ENCODE measurements around the gene CYTH1. TPM values are rescaled to one million over a fixed set of nuclear protein-coding genes. Genes with fewer than 3 reads are reported as not detected.

CYTH1 gene
- polyA plus RNA-seq, 1 of the 3 experiments (the other 2 are of a cell fraction) = 23.8 TPM

- DNase-seq = peak; percentile 74
- Histone ChIP-seq H3K9me3 (no peaks in the 10 kb centered on the region), H3K27me3 (ENCODE audit: insufficient read depth) (no peaks in the 10 kb centered on the region), H3K9ac (no peak overlapping the region), H2AFZ (ENCODE audit: low read depth) (no peak overlapping the region), H3F3A (replicated peaks; ENCODE audit: insufficient read depth) (peaks cover 4% of the 10 kb centered on the region), H4K20me1 (ENCODE audit: insufficient read depth) (no peaks in the 10 kb centered on the region), H3K4me3 (ENCODE audit: low read depth in 2 of 2, low read length in 1 of 2) (no peak overlapping the region), H3K79me2 (ENCODE audit: insufficient read depth) (no peaks in the 10 kb centered on the region; the same call in 1 of the 2 replicates), H3K4me2 (no peak overlapping the region), H3K4me1 (ENCODE audit: control insufficient read depth in 1 of 2, insufficient read depth in 2 of 2, low read depth in 1 of 2, low read length in 1 of 2) (no peaks in the 10 kb centered on the region), H3K36me3 (replicated peaks in 1 of 2; ENCODE audit: control insufficient read depth in 1 of 2, insufficient read depth in 2 of 2, low read length in 1 of 2) (peaks cover 22 to 62% of the 10 kb centered on the region in 2 experiments), H3K9me2 (no peaks in the 10 kb centered on the region), H3K27ac (ENCODE audit: low read depth in 2 of 2, low read length in 1 of 2) (no peak overlapping the region; a peak in 1 of 4 replicates)
- POLR2A ChIA-PET = interaction anchor here (1.4 kb wide), 1 partner anchor 9 kb away, joined by 4 read pairs; no protein-coding TSS in a partner anchor
- CTCF ChIA-PET = interaction anchor here (0.8 to 2.7 kb wide), 6 partner anchors 11 to 314 kb away, joined by 3 to 20 read pairs (median 4); no protein-coding TSS in a partner anchor
- 0 out of 2 replicates have a peak, but pooled peaks have one; percentile 21 for TF ChIP-seq CTCF (IDR thresholded peaks at IDR 0.05)
- no peak for TF ChIP-seq SMC3 (IDR thresholded peaks at IDR 0.05; ENCODE audit: low read depth, low read length)
- WGBS (ENCODE audit: low lambda C conversion rate) = 95% methylated on average over 17 of the region's 28 CpGs
Observed at GRCh38 chr17:78674595-78675315, 107.3 kb downstream of the CYTH1 start.

- TF ChIP-seq USF1 (IDR thresholded peaks at IDR 0.05; ENCODE audit: borderline replicate concordance, low read depth) (no peak), YY1 (IDR thresholded peaks at IDR 0.05; ENCODE audit: low read depth) (no peak), FOXJ3 (CRISPR knock-in tag; IDR thresholded peaks at IDR 0.05) (no peak), IRF3 (IDR thresholded peaks at IDR 0.05; ENCODE audit: low read depth, low read length) (no peak), JUND (IDR thresholded peaks at IDR 0.05) (no peak), SIN3A (IDR thresholded peaks at IDR 0.05; ENCODE audit: borderline replicate concordance, low read depth, low read length) (no peak), RFX5 (IDR thresholded peaks at IDR 0.05; ENCODE audit: low read length) (no peak), FOXM1 (IDR thresholded peaks at IDR 0.05; ENCODE audit: low read depth) (no peak), EP300 (IDR thresholded peaks at IDR 0.05; ENCODE audit: borderline replicate concordance in 1 of 2, low read depth in 1 of 2, low read length in 1 of 2) (no peak), REST (IDR thresholded peaks at IDR 0.05; ENCODE audit: low read depth, low read length) (no peak), POLR2AphosphoS5 (IDR thresholded peaks at IDR 0.05; ENCODE audit: low read depth, low read length) (no peak), FOSL2 (IDR thresholded peaks at IDR 0.05; ENCODE audit: borderline replicate concordance, low read depth) (no peak), MXI1 (IDR thresholded peaks at IDR 0.05; ENCODE audit: low read depth, low read length) (no peak), ELF1 (IDR thresholded peaks at IDR 0.05) (no peak), GATA2 (CRISPR knock-in tag; IDR thresholded peaks at IDR 0.05) (no peak), MEF2A (IDR thresholded peaks at IDR 0.05; ENCODE audit: borderline replicate concordance, low read depth) (no peak)
- Histone ChIP-seq H3K79me2 (ENCODE audit: insufficient read depth) (no peaks in the 10 kb centered on the region; the same call in 1 of the 2 replicates), H2AFZ (ENCODE audit: low read depth) (no peak overlapping the region), H3K27ac (ENCODE audit: low read depth in 2 of 2, low read length in 1 of 2) (no peak overlapping the region), H3F3A (replicated peaks; ENCODE audit: insufficient read depth) (peaks cover 4% of the 10 kb centered on the region), H3K36me3 (replicated peaks in 1 of 2; ENCODE audit: control insufficient read depth in 1 of 2, insufficient read depth in 2 of 2, low read length in 1 of 2) (peaks cover 16 to 56% of the 10 kb centered on the region in 2 experiments), H3K27me3 (ENCODE audit: insufficient read depth) (no peaks in the 10 kb centered on the region), H3K4me2 (no peak overlapping the region), H3K4me3 (ENCODE audit: low read depth in 2 of 2, low read length in 1 of 2) (no peak overlapping the region), H3K9ac (no peak overlapping the region), H3K9me2 (no peaks in the 10 kb centered on the region), H3K9me3 (no peaks in the 10 kb centered on the region), H4K20me1 (ENCODE audit: insufficient read depth) (no peaks in the 10 kb centered on the region), H3K4me1 (ENCODE audit: control insufficient read depth in 1 of 2, insufficient read depth in 2 of 2, low read depth in 1 of 2, low read length in 1 of 2) (no peaks in the 10 kb centered on the region)
- CTCF ChIA-PET = interaction anchor here (0.8 to 2.7 kb wide), 4 partner anchors 22 to 313 kb away, joined by 3 to 20 read pairs (median 4); no protein-coding TSS in a partner anchor
- POLR2A ChIA-PET = interaction anchor here (1.4 kb wide), 1 partner anchor 8 kb away, joined by 4 read pairs; no protein-coding TSS in a partner anchor
- no peak for DNase-seq
- 91% methylated on average over 5 of the region's 5 CpGs for WGBS (ENCODE audit: low lambda C conversion rate)
Observed at GRCh38 chr17:78674156-78674555, 107.9 kb downstream of the CYTH1 start.
